SK-N-SH (cell line): Measurements from ENCODE around the gene SV2C.

Source experiments
- MXI1 ChIP-seq: IDR thresholded peaks from 2 replicates; pipeline ENCODE4 v1.6.1; 2012; ENCODE audit warnings: mild to moderate bottlenecking, low read depth, low read length, improper control_type of control experiment
- YY1 ChIP-seq: IDR thresholded peaks from 2 replicates; pipeline ENCODE4 v1.4.0; 2012; ENCODE audit warnings: low read depth, mild to moderate bottlenecking

GRCh38 chr5:76175821-76176403 is 92.7 kb downstream of the SV2C start:
- TF ChIP-seq YY1 (no peak), MXI1 (peak; percentile 98)
